Transverse colon (tissue), 3 donors: ENCODE results near the gene ADCY2.

Experiments
- POLR2A ChIP-seq: fragments of 450-650 bp; IDR thresholded peaks from one replicate; pipeline ENCODE4 v1.6.1; 2016; ENCODE audit warnings: antibody characterized with exemption, mild to moderate bottlenecking, moderate library complexity
- TF ChIP-seq, protein P1 (sequence below), 5 experiments: fragments of 200-600 bp in 3 of 5; fragments of 450-650 bp in 2 of 5; sonication (generic) in 3 of 5; IDR thresholded peaks; 1 replicate in 2 of 5; 2 replicates in 3 of 5; pipeline ENCODE4 v1.5.1; 2016 to 2017; ENCODE audit warnings: antibody characterized with exemption in 5 of 5, inconsistent platforms in 3 of 5, mild to moderate bottlenecking in 2 of 5, moderate library complexity in 1 of 5

DNA sequence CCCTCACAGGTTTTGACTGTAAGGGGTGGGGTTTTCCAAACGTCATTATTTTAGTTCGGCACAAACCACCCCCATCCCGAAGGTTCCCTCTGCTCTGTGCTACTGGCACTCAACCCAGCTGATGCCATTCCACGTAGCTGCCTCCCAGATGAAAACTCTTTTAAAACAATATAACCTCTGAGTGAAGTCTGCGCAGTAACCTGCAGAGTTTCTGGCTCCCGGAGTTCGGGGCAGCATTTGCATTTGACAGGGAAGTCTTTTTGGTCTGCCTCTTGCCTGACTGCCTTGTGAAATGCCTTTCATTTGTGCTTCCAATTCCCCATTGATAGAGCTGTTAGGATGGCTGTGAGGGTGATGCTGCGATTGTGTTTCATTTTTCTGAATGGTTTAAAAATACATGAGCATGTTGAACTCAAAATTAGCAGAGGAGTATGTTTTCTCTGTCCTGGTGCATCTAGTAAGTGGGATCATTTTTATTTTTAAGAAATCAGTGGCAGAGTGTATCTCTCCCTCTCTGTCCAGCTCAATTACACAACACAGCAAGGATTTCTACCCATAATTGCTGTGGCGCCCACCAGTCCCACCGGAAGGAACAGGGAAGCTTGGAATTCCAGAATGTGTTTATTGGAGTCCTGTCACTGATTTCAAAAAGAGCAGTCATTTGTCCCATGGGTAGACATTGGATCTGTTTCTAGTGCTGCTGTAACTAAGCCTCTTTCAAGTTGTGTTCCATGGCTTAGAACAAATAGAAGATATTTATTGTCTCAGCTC, 24.8 kb downstream of the ADCY2 start:
- TF ChIP-seq, protein P1, sequence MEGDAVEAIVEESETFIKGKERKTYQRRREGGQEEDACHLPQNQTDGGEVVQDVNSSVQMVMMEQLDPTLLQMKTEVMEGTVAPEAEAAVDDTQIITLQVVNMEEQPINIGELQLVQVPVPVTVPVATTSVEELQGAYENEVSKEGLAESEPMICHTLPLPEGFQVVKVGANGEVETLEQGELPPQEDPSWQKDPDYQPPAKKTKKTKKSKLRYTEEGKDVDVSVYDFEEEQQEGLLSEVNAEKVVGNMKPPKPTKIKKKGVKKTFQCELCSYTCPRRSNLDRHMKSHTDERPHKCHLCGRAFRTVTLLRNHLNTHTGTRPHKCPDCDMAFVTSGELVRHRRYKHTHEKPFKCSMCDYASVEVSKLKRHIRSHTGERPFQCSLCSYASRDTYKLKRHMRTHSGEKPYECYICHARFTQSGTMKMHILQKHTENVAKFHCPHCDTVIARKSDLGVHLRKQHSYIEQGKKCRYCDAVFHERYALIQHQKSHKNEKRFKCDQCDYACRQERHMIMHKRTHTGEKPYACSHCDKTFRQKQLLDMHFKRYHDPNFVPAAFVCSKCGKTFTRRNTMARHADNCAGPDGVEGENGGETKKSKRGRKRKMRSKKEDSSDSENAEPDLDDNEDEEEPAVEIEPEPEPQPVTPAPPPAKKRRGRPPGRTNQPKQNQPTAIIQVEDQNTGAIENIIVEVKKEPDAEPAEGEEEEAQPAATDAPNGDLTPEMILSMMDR (IDR thresholded peaks at IDR 0.05) = no peak
- TF ChIP-seq POLR2A = no peak
